GM12873 (cell line): ENCODE measurements around the gene WNK1.

Experiments used
- TF ChIP-seq, protein P1 (sequence below): IDR thresholded peaks from 2 replicates; pipeline ENCODE4 v1.5.1; 2012; ENCODE audit warnings: low read depth, mild to moderate bottlenecking, moderate library complexity, low read length, control low read depth; ENCODE audit not compliant: insufficient read depth; ENCODE audit errors: missing control alignments

Gene WNK1

DNA sequence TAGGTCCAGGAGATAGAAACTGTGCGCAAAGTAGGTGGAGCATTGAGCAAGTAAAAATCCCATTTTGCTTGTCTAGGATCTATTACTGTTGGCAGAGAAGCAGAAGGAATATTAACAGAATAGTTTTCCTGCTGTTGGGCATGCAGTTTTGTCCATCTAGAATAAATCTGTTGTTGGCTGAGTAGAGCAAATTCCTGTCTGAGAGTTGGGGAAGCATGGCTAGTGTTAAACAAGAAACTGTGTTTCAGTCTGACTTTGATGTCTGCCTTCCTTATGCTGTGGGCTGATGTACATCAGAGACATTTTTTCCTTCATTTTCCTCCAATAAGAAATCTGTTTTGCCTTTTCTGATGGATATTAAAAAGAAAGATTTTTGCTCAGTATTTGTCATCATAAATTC lies 99.0 kb downstream of the WNK1 start:
- TF ChIP-seq, protein P1, sequence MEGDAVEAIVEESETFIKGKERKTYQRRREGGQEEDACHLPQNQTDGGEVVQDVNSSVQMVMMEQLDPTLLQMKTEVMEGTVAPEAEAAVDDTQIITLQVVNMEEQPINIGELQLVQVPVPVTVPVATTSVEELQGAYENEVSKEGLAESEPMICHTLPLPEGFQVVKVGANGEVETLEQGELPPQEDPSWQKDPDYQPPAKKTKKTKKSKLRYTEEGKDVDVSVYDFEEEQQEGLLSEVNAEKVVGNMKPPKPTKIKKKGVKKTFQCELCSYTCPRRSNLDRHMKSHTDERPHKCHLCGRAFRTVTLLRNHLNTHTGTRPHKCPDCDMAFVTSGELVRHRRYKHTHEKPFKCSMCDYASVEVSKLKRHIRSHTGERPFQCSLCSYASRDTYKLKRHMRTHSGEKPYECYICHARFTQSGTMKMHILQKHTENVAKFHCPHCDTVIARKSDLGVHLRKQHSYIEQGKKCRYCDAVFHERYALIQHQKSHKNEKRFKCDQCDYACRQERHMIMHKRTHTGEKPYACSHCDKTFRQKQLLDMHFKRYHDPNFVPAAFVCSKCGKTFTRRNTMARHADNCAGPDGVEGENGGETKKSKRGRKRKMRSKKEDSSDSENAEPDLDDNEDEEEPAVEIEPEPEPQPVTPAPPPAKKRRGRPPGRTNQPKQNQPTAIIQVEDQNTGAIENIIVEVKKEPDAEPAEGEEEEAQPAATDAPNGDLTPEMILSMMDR = no peak

DNA sequence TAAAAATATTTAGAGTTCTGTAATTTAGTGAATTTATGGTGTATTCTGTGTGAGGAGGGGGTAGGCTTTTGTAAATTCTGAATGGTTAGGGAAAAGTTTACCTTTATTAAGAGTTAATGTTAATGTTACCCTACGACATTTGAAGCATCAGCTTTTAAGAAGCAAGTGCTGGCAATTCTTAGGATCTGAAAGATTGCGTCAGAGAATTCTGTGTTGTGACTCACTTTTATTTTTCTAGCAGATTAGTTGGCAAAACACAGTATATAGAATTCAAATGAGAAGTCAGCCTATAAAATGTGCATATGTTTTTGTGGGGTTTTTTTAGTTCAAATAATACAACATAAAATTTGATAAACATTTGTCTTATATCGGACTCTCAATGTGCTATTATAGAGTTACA lies 99.5 kb downstream of the WNK1 start:
- TF ChIP-seq, protein P1 = no peak

DNA sequence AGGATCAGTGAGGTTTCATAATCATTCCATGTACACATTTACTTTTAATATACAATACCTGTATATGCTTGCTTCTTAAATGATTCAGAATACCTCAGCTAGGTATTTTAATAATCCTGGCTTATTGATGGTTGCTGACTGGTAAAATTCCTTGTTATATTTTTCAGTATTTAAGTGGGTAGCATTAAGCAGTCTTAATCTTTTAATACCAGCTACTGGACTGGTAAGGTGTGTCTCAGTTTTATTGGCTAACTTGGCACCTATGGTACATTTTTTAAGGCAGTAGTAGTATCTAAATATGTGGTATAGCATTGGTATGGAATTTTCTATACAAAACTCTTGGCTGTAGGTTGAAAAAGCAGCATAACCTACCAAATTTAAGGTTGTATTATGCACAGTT lies 100.5 kb downstream of the WNK1 start:
- TF ChIP-seq, protein P1 = no peak

DNA sequence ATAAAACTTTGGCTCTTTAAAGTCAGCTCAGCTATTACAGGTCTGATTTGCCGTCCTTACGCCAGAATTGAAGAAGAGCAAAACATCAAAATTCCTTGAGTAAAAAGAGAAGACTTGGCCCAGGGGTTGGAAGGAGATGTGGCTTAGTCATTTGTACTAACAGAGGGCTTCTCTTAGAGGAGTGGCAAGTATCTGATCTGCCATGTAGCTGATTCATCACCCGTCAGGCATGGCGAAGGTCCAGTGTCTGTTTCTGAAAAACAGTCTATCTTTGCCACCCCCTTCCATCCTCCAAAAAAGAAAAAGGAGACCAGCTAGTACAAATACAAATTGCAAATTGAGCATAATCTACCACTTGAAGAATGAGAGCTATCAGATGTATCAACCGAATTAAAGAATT lies 105.2 kb downstream of the WNK1 start:
- TF ChIP-seq, protein P1 = no peak

DNA sequence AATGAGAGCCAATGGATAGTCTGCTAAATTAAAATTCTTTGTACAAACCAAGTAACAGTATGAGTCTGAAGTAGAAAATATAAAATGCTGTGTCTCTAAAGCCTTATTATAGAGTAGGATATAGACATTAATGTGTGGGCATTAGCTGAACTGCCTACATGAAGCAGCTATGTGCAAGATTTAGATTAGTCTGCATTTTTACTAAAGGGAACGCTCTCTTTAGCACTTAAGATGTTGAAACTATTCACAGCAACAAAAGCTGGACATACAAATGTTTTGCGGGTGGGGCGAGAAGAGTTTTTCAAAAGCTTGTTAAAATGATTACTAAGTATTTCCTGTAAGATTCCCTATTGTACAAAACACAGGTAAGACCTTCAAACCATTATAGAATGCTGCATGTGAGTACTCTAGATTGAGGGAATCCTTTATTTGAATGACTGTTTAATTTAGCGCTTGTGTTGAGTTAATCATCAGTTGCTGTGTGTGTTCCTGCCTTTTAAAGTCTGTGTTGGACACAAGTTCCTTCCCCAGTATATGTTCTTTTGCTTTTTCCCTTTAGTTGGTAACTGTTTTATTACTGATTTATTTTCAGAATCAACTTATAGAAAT lies 110.0 kb downstream of the WNK1 start:
- TF ChIP-seq, protein P1 = no peak

DNA sequence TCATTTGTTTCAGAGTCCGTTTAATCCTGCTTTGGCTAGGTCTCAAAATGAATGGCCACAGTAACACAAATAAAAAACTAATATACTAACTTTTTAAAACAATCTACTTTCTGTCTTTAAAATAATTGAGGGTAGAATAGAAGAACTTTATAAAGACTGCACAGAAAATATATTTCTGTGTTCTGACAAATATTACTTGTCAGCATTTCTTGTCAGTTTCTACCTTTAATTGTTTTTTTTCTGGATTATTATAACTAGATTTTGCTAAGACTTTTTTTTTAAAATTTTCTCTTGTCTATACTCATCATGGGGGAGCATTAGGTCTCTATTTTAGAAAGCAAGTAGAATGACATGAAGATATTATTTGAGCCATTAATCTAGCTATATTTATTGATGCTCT lies 110.9 kb downstream of the WNK1 start:
- TF ChIP-seq, protein P1 = no peak

DNA sequence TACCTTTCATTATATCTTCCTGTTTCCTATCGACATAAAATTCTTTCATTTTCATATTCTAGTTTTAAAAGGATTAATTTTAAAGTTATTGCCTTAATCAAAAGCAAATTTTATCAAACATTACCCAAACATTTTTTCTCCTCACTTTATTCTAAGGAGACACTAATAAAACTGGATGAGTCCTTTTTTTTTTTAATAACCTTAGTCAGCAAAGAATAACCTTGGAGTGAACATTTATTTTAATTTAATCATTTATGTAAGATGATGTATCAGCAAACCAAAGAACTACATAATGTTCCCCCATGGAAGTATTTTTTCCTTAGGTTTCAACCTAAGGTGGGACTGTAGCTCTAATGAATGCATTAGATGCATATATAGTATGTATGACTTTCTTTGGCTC lies 113.2 kb downstream of the WNK1 start:
- TF ChIP-seq, protein P1 = no peak
